C1 segment of cervical spinal cord (tissue), 14 donors: ENCODE results near the gene TIGD6.

Experiments used
- DNase-seq, 14 donors: peaks; one replicate each; lab custom pipeline; 2025; lab: John Stamatoyannopoulos, UW

The TIGD6 gene

DNA sequence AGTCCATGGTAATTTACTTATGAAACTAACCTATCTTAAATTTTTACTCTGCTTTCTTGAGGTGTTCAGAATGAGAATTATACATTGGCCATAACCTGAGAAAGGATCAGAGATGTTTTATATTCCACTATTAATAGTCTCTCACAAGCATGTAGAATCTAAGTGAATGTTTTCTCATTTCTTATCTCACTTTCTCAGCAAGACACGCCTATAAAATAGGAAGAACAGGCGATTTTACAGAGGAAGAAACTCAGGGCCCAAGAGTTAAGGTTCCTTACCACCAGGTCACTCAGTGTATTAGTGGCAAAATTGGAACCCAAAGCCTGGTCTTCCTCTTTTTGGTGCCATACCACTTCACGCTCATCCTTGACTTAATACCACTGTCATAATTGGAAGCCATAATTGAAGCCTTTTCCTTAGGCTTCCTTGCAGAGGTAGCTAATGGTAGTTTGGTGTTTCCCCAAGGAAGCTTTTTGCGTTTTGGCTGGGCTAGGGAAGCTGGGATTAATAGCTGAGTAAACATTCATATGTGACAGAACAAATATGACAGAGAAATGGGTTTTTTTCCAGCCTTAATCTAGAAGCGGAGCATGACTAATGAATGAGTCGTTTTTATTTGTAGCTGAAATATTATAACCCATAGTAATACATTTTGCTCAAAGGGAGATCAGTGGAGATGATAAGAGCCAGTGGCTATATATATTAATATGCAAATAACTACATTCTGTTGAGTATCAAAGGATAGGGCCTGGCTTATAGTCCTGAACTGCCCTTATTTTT, 17.0 kb upstream of the TIGD6 start:
- no peak for DNase-seq

- no peak for DNase-seq
Measured at GRCh38 chr5:150016537-150016936, 16.1 kb upstream of the TIGD6 start.

- DNase-seq = no peak
Measured at GRCh38 chr5:150015415-150015814, 15.0 kb upstream of the TIGD6 start.

DNA sequence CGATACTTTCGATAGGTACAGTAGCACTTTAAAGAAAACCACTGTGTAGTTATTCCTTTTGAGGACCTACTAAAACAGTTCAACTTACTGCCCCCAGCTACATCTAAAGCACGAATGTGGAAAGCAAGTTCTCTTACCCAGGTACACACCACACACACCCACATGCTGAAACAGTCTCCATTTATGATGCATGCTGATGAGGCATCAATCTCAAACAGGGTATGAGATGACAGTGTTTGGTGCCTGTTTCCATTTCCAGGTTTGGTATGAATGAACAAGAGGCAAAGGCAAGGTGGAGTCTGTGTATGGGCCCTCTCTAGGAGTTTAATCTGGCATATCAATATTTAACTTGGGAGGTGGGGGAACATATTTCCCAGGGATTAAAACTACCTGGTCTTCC, 14.0 kb upstream of the TIGD6 start:
- DNase-seq = no peak

GRCh38 chr5:150013931-150014330, 13.5 kb upstream of the TIGD6 start:
- DNase-seq = no peak

DNA sequence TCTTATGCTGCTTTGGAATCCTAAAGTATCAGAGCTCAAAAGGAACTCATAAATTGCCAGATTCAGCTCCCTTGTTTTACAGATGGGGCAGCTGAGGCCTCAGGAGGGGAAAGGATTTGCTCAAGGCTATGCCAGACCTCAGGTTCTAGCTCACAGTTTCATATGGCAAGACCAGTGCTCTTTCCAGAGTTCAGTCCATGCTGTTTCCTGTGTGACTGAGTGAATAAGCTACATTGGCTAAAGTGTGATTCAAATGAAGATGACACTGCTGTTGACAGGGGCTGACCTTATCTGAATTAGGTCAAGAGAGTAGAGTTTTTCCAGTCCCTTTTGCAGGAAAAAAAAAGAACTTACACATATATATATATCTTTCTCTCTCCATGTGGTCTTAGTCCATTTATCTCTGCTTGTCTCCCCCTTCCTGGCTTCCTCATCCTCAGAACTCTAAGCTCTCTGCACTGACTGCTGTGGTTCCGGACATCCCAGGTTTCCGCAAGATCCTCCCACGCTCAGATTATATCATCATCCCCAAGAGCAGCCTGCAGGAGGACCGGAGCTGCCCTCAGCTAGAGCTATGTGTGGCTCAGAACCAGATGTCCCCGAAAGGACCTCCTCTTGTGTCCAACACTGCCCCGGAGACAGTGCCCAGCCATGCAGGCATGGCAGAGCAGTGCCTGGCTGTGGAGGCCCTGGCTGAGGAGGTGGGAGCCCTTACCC, 9.4 kb upstream of the TIGD6 start:
- no peak for DNase-seq

DNA sequence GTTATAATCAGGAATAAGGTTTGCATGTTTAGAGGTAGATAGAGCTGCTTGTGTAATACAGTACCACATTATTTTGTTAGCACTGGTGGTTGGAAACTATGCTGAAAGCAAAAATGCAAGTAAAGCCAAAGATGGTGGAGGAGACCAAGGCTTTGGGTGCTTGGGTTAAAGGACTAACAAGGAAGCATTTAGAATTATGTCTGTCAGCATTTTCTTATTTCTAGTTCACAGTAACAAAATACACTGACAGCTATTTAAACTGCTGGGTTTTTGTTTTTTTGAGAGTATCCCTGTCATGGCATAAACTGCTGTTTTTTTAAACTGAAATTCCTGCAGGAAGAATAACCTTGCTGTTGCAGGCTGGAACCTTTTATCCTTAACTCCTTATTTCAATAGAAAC, 6.6 kb upstream of the TIGD6 start:
- no peak for DNase-seq

GRCh38 chr5:150006318-150006717, 5.9 kb upstream of the TIGD6 start:
- no peak for DNase-seq

DNA sequence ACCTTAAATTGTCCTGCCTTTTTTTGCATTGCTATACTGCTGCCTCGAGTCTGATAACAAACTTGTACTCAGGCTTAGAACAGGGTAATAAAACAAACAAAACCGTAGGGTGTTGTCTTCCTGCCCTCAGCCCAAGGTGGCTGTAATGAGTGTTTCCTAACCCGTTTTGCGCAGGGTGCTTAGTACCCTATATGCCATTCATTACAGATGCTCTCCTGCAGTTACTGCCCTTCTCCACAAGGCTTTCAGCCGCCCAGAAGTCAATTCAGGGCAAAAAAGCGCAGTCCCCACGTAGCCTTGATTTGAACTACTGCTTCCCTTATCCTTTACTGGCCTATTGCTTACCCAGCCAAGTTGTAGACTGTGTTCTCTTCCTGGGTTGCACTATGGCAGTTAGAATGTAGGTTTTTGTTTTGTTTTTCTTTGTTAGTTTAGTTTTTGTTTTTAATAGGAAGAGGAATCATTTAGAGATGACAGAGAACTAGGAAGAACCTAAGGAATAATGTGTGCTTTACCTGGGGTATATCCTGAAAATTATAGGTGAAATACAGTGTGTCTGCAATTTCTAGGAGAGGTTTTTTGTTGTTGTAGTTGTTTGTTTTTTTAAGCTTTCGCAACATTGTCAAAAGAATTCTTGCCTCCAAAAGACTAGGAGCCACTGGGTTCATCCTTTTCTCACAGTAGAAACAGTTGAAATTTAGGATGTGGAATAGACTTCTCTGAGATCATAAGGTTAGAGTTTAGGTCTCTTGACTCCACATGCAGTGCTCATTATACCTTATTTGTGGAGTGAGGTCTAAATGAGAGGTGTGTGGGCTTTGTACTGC, 1.4 kb upstream of the TIGD6 start:
- DNase-seq = peak in 3 of 14 donors; percentile 3 to 22 (median 13)

- peak in 4 of 14 donors; percentile 34 to 43 (median 40) for DNase-seq
Measured at GRCh38 chr5:150000990-150001659, 671 bp upstream of the TIGD6 start.

GRCh38 chr5:149999866-150000255, 593 bp downstream of the TIGD6 start:
- DNase-seq = no peak

GRCh38 chr5:149999359-149999758, 1.1 kb downstream of the TIGD6 start:
- DNase-seq = no peak

GRCh38 chr5:149998281-149998680, 2.2 kb downstream of the TIGD6 start:
- no peak for DNase-seq

- DNase-seq = no peak
Measured at GRCh38 chr5:149996205-149996890, 4.1 kb downstream of the TIGD6 start.

DNA sequence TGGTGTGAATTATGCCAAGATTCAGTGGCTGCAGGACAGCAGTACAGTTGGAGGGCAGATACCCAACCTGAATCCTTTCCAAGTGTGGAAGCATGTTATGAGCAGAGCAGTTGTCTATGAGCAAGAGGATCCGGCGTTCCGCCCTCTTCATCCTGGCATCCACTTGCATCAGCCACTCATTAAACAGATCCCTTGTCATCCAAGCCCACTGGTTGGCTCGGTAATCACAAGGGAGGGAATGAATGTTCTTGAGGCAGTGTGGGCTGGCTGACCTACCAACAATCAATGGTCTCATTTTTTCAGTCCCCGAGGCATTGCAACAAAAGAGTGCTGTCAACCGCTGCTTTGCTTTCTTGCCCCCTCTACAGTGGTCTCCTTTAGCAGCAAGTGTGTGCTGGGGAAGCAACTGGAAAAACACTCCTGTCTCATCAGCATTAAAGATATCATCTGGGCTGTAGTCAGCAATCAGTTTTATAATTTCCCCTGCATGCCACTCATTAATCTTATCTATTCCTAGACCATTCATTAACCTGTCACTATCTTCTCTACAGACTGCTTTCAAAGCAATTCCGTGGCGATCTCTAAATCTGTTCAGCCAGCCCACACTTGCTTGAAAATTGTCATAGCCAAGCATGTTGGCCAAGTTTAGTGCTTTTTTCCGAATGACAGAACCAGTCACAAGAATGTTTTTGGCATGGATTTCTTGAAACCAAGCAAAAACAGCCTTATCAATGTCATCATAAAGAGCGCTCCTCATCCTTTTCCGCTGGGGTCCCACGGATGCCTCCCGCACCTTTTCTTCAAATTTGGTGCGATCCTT, 4.9 kb downstream of the TIGD6 start:
- DNase-seq = peak in 9 of 14 donors; percentile 16 to 70 (median 35)

DNA sequence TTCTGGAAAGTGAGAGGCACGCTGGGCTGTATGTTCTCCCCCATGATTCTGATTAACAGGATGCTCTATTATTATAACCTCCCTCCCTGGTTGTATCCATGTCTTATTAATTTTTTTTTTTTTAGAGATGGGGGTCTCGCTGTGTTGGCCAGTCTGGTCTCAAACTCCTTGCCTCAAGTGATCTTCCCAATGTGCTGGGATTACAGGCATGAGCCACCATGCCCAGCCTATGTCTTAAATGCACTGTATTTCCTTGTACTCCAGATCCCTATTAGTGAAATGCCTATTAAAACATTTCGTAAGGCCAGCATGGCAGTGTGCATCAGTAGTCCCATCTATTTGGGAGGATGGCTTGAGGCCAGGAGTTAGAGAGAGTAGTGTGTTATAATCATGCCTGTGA, 7.0 kb downstream of the TIGD6 start:
- no peak for DNase-seq

- DNase-seq = peak in 10 of 14 donors; percentile 3 to 78 (median 19)
Measured at GRCh38 chr5:149990518-149991376, 9.7 kb downstream of the TIGD6 start.

DNA sequence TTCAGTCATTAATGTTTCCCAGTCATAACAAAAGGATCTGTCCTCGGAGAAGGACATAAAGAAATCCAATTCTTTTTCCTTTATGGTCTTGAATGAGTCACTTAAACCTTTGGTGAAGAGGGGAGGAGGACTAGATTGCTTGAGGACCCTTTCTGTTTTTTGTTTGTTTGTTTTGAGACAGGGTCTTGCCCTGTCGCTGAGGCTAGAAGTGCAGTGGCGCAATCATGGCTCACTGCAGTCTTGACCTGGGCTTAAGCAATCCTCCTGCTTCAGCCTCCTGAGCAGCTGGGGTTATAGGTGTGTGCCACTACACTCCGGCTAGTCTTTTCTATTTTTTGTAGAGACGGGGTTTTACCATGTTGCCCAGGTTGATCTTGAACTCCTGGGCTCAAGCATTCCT, 12.3 kb downstream of the TIGD6 start:
- DNase-seq = no peak

DNA sequence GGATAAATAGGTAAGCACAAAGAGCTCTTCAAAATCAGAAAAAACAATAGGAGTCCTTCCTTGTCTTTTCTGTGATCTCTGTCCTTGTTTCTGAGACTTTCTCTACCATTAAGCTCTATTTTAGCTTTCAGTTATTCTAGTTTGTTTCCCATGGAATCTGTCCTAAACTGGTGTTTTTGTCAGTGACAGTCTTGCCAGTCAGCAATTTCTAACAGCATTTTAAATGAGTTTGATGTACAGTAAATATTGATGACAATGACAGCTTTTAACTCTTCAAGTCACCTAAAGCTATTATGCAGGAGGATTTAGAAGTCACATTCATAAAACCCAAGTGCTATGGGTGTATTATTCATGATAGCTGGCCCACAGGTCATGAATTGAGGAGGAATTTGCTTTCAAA, 17.9 kb downstream of the TIGD6 start:
- no peak for DNase-seq
